ENCODE measurements around the gene TTN.

Gene TTN

GRCh38 chr2:178811901-178812300 lies 4.7 kb upstream of the TTN start:
- H3K9ac ChIP-seq: no peak overlapping the region
- no peaks in the 10 kb centered on the region for H3K79me2 ChIP-seq (ENCODE audit: insufficient read depth, low read depth)
- H3K4me2 ChIP-seq: no peak overlapping the region
- H2AFZ ChIP-seq (ENCODE audit: low read depth): no peak overlapping the region
- no peaks in the 10 kb centered on the region for H3K36me3 ChIP-seq (ENCODE audit: insufficient read depth)
- H3K4me3 ChIP-seq (IDR thresholded peaks at IDR 0.05; ENCODE audit: insufficient read depth, low read depth, low read length): no peak overlapping the region
- peaks cover 1% of the 10 kb centered on the region for H3K4me1 ChIP-seq (ENCODE audit: low read depth, poor library complexity, severe bottlenecking)
- H3K27me3 ChIP-seq (ENCODE audit: insufficient read depth, low read depth): no peaks in the 10 kb centered on the region
- H4K20me1 ChIP-seq (ENCODE audit: insufficient read depth): no peaks in the 10 kb centered on the region
- no peak for TF ChIP-seq CTCF (conservative IDR thresholded peaks at IDR 0.05; ENCODE audit: low read depth, low read length)
- no peak overlapping the region for H3K27ac ChIP-seq

DNA sequence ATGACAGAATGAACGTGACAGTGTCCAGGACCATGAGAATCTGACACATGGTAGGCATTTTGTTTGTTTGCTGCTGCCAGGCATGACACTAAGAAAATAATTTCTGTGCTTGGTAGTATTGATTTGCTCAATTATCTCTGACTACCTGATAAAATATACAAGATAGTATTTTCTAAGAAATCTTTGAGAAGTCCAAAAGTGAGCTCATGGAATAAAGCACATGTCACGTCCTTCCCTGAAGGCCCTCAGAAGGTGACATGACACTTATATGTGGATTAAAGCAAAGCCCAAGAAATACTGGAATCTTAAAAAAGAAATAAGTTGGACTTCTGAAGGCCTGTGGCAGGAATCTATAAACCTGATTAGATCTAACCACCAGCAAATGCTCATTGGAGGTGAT lies 3.8 kb upstream of the TTN start:
- no peak for TF ChIP-seq CTCF (conservative IDR thresholded peaks at IDR 0.05; ENCODE audit: low read depth, low read length)
- H3K4me2 ChIP-seq: no peak overlapping the region
- no peaks in the 10 kb centered on the region for H3K4me1 ChIP-seq (ENCODE audit: low read depth, poor library complexity, severe bottlenecking)

GRCh38 chr2:178810422-178810821 lies 3.2 kb upstream of the TTN start:
- H3K9ac ChIP-seq: no peak overlapping the region
- H3K79me2 ChIP-seq (ENCODE audit: insufficient read depth, low read depth): no peaks in the 10 kb centered on the region
- H4K20me1 ChIP-seq (ENCODE audit: insufficient read depth): no peaks in the 10 kb centered on the region
- H2AFZ ChIP-seq (ENCODE audit: low read depth): no peak overlapping the region
- H3K4me2 ChIP-seq: no peak overlapping the region
- H3K27ac ChIP-seq: no peak overlapping the region
- TF ChIP-seq CTCF (conservative IDR thresholded peaks at IDR 0.05; ENCODE audit: low read depth, low read length): no peak
- no peaks in the 10 kb centered on the region for H3K27me3 ChIP-seq (ENCODE audit: insufficient read depth, low read depth)
- no peak overlapping the region for H3K4me3 ChIP-seq (IDR thresholded peaks at IDR 0.05; ENCODE audit: insufficient read depth, low read depth, low read length)
- H3K36me3 ChIP-seq (ENCODE audit: insufficient read depth): no peaks in the 10 kb centered on the region
- no peaks in the 10 kb centered on the region for H3K4me1 ChIP-seq (ENCODE audit: low read depth, poor library complexity, severe bottlenecking)

More for the DNA sequence above, 3.8 kb upstream of the TTN start:
- H2AFZ ChIP-seq (ENCODE audit: low read depth): no peak overlapping the region
- H3K79me2 ChIP-seq (ENCODE audit: insufficient read depth, low read depth): no peaks in the 10 kb centered on the region
- no peak overlapping the region for H3K4me3 ChIP-seq (IDR thresholded peaks at IDR 0.05; ENCODE audit: insufficient read depth, low read depth, low read length)
- no peaks in the 10 kb centered on the region for H3K36me3 ChIP-seq (ENCODE audit: insufficient read depth)
- no peak overlapping the region for H3K9ac ChIP-seq
- no peaks in the 10 kb centered on the region for H3K27me3 ChIP-seq (ENCODE audit: insufficient read depth, low read depth)
- no peak overlapping the region for H3K27ac ChIP-seq
- no peaks in the 10 kb centered on the region for H4K20me1 ChIP-seq (ENCODE audit: insufficient read depth)

- no peak overlapping the region for H2AFZ ChIP-seq (ENCODE audit: low read depth)
- no peaks in the 10 kb centered on the region for H3K4me1 ChIP-seq (ENCODE audit: low read depth, poor library complexity, severe bottlenecking)
- H3K4me2 ChIP-seq: no peak overlapping the region
- no peak for TF ChIP-seq CTCF (conservative IDR thresholded peaks at IDR 0.05; ENCODE audit: low read depth, low read length)
- no peaks in the 10 kb centered on the region; the same call in 1 of the 2 replicates for H3K36me3 ChIP-seq (ENCODE audit: insufficient read depth)
- no peaks in the 10 kb centered on the region for H4K20me1 ChIP-seq (ENCODE audit: insufficient read depth)
- H3K9ac ChIP-seq: no peak overlapping the region
- no peaks in the 10 kb centered on the region for H3K27me3 ChIP-seq (ENCODE audit: insufficient read depth, low read depth)
- H3K27ac ChIP-seq: no peak overlapping the region
- no peak overlapping the region for H3K4me3 ChIP-seq (IDR thresholded peaks at IDR 0.05; ENCODE audit: insufficient read depth, low read depth, low read length)
- no peaks in the 10 kb centered on the region for H3K79me2 ChIP-seq (ENCODE audit: insufficient read depth, low read depth)
Observed at GRCh38 chr2:178806543-178806942, 680 bp downstream of the TTN start.

Measured in KMS-11 (cell line).